HG03025 (cell line): Measurements from ENCODE around the gene PEAK1.
A peak's percentile ranks its signal among the peaks of the same experiment; 100 is the strongest.

Experiments
- ATAC-seq: cut with Tn5 transposase; IDR thresholded peaks from one replicate; pipeline ENCODE4 v1.9.1; 2021; ENCODE audit warnings: mild to moderate bottlenecking, moderate library complexity; ENCODE audit not compliant: unreplicated experiment, low FRiP score

Gene PEAK1

DNA sequence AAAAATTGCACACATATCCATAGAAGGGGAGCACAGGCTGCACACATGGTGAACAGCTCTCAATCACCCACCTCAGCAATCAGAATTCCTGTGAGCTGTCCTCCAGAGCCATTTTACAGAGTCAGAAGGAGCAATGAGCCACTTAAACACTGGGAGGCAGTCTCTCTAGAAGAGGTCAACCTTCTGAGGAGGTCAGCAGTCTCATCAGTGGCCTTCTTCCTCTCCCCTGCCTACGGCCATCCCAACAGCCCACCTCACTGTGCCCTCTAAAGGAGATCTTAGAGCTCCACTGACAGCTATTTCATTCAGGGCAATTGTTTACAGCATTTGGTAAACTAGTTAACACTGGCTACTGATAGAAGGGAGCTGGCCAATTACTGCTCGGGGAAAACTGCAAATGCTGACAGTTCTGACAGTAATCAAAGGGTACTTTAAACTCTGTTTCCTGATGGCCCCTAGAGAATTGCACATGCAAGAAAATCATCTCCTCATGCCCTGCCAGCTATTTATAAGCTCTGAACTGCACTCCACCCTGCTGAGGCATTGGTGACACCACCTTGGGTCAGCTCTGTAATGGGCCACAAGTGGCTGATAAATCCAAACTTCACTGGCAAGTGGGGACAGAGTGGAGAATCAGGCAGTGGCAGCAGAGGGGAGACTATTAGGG is 306.9 kb downstream of the PEAK1 start:
- no peak for ATAC-seq

DNA sequence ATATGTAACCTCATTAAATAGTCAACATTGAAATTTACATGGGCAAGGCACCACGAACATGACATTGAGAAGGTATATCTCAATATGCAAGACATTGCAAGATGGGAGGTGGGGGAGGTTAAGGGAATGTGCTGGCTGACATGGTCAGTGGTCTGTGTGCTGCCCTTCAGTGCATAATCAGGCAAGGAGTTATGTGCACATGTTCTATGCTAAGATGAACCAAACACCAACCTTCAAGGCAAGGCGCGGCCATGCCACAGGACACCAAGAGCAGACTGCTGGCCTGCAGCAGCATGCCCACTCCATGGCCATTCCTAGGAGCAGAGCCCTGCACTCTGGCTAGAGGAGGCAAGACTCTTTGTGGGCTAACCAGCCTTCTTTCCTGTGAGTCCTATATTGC is 308.1 kb downstream of the PEAK1 start:
- ATAC-seq, result no peak

DNA sequence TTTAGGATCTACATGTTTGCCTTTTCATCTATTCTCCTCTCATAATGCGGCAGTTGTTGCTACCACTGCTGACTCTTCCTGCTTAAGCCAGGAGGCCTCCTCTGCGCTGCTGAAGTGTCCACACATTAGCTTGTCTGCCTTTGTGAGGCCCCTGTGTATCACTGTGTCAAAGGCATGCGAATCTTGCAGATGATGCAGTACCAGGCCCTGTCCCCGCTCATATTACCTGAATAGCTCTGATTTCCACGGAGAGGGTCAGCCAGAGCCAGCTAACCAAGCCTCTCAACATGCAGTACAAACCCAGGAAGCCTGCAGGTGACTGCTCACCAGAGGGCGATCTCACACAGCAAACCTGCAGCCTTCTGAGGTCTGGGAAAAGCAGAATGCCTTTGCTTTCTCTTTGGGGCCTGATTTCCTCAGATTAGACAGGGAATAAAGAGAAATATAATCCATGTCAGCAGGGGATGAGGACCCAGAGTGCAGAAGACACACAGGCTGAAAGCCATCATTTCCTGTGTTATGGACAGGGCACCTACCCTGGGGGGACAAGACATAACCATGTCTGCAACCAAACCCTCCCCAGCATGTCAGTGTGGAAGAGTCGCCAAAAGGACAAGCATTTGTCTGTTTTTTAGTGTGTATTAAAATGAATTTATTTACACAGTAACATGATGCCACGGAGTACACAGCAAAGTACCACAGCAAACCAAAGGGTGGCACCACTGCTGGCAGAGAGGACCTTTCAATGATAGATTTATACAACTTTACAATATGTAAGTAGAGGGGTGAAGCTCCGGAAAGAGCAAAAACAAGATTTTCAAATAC is 312.2 kb downstream of the PEAK1 start:
- ATAC-seq, result no peak

DNA sequence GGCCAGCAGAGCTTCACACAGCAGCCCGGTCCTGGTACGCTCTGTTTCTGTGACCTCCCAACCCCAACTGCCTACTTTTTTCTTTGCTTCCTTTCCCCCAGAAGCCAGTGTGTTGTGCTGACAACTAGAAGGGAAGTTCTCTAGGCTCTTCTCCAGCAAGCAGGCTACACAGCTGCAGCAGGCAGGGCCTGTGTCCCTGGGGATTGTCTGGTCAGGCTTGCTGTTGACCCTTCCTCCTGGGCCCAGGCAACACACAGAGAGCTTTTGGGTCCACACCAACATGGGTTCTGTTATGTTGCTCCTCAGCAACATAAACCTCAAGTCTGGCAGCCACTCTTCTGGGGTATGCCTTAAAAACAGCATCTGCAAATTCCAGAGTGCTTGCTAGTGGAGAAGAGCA is 312.8 kb downstream of the PEAK1 start:
- no peak for ATAC-seq

DNA sequence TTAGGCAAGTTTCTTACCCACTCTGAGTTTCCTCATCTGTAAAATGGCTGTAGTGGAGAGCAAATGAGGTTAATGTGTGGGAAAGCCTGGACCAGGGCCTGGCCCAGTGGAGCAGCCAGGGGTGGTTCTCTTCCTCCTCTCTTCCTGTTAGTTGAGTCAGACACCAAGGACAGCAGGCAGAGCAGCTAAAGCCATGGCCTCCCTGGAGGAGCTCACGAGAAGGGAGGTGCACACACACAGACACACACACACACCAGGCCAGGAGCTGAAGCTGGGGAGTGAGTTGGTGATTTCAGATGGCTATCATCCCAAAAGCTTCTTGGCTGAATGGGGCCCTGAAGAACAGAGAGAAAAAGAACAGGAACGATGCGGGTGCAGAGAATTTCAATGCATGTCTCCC is 315.7 kb downstream of the PEAK1 start:
- no peak for ATAC-seq

DNA sequence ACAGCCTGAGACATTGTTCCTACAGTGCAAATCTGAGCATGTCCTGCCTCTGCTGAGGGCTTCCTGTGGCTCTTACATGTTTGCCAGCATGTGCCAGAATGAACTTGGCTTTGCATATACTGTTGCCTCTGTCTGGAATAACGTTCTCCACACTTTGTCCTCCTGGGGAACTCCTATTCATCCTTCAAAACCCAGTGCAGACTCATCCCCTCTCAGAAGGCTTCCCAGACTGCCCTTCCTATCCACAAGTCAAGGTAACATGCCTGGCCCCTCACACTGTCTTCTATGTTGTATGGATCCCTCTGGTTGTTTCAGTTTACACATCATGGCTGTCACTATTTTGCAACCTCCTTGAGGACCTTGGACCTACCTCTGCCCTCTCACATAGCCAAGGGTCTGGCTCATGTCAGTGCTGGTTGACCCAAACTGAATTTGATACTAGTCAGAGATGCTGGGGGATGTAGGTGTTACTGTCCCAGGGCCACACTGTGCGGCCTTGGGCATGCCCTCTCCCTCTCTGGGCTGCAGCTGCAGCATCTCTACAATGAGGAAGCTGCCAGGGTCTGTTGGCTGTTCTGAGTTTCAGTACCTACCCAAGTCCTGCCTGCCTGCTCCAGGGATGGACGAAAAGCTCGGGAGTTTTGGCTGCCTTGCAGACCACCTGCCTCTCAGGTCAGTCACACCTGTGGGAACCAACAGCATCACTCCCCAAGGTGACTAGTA is 320.0 kb downstream of the PEAK1 start:
- ATAC-seq, result no peak

DNA sequence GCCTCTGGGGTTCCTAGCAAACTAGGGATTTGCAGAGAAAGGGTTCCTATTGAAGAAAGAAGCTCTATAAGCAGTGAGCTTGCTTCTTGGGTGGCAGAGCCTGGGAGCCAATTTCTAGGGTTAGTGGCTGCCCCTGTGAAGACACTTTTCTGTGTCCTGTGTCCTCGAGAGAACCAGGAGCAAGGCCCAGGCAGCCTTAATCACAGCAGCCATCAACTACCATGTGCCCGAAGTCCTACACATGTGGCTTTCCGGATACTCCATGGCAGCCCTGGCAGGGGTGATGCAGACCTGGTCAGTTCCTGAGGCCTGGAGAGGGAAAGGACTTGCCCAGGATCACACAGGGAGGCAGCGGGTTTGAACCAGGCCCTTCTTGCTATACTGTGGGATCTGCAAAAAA is 321.3 kb downstream of the PEAK1 start:
- no peak for ATAC-seq

DNA sequence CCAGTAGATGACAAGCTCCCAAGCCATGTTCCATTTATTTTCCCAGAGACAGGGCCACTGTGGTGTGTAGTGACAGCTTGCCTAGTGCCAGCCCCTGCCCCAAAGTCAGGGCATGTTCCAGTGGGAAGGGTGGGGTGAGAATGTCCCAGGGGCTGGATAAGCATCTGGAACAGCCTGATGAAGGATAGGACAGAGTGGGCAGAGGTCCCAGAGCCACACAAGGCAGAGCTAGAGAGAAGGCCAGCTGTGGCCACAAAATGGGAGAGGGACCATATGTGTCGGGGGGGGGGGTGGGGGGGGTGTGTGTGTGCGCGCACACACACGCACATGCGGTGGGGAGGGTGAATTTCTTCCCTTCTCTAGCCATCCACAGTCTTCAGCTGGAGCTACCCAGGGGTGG is 322.0 kb downstream of the PEAK1 start:
- no peak for ATAC-seq

DNA sequence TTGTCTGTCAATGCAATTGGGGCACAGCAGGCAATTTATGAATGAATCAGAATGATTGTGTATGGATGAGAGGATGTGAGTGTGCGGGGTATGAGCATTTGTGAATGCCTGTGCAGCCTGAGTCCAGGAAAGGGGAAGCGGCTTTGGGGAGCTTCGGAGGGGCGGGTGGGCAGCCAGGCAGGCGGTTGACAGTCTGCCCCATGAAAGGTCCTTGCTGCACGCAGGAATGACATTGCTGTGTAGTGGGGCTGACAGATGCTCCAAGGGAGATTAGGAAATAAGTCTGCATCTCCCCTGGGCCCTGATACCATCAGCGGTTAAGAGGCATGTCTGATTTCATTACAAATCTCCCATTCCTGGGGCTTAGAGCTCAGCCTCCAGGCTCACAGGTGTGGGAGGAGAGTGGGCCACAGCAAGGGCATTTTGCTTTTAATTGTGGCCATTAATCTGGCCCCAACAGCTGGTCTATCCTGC is 322.6 kb downstream of the PEAK1 start:
- ATAC-seq, result no peak

DNA sequence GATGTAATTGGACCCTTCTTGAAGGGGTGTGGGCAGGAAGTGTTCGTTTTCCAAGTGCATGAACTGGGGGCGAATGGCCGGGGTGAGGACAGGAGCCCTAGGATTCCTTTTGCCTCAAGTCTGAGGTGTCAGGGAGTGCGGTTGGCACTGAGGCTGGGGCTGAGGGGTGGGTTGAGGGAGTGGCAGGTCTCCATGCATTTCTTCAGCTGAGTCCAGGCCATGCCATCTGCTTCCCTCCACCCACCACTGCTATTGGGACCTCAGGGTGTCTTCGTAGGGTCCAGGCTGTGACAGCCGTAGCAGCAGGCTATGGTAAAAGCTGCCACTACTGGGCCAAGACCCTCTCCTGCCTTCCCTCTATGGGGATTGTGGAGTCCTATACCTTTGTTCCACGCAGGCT is 323.4 kb downstream of the PEAK1 start:
- no peak for ATAC-seq

DNA sequence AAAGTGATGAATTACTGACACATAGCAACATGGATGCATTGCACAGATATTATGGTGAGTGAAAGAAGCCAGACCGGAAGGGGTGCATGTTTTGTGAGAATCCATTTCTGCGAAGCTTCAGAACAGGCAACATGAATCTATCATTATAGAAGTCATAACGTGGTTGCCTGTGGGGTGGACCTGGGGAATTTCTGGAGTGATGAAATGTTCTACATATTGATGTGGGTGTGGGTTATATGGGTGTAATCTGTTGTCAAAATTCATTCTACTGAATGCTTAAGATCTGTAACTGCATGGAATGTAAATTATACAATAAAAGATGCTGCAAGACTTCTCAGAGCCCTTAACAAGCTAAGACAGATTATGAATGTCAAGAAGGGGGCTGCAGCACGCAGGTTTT is 323.8 kb downstream of the PEAK1 start:
- no peak for ATAC-seq

DNA sequence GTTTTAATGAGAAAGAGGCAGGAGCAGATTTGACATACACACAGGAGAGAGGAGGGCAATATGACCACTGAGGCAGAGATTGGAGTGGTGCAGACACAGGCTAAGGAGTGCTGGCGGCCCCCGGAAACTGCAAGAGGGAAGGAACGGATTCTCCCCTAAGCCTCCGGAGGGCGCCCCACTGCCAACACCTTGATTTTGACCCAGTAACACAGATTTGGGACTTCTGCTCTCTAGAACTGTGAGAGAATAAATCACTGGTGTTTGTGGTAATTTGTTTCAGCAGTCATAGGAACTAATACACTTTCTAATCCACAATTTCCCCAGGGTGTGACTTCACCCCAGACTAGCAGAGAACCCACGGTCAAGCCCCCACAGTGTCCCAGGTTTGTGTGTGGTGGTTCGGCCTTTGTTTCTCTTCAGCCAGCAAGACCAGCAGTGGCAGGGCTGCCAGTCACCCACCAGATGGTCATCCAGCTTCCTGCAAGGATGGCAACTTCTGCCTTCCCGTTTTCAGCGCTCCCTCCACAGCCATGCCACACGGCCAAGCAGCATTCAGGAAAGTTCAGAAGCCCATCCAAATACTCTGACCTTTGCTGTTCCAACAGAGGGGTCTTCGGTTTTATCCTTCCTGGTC is 325.4 kb downstream of the PEAK1 start:
- no peak for ATAC-seq

DNA sequence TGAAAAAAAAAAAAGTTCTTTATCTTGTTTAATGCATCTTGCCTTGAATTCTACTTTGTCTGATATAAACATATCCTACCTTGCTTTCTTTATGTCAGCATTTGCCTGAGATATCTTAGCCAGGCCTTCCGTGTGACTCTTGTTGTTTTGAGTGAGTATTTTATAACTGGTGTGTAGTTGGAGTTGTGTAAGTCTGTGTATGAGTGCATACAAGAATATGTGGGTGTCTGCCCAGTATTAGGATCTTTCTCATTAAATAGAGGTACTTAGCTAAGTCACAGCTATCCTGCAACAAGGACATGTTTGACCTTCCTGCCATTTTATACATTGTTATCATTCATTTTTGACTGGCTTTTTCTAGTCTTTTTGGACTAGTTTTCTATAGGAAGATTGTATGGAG is 326.5 kb downstream of the PEAK1 start:
- no peak for ATAC-seq

DNA sequence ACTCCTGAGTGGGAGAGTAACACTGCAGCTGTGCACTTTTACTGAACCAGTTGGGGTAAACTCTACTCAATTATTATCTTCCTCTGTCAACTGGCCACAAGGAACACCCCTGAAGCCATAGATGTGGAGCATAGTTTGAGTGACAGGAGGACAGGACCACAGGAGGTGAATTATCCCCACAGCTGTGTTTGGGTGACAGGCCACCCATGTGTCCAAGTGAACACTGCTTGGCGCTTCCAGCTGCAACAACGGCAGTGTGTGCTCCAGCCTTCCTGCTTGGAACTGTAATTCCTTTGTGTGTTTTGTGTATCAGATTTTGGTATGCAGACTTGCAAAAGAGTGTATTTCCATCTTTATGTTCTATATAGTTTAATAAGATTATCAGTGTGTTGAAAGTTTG is 328.8 kb downstream of the PEAK1 start:
- no peak for ATAC-seq

DNA sequence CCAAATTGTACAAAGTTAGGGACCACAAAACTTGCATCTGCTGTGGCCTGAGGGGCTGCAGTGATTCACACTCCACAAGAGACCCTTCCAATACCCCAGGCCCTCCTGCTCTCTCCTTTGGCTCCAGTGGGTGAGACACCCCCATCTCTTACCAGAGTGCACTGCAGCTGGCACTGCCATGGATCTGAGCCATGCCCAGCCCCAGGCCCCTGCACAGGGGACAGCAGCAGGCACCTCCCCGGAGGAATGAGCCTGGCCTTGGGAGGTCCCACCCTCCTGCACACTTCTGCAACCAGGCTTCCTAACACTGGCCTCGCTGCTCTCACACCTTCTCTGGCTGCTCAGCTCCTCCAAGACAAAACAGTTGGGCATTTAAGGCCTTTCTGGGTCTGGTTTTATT is 332.7 kb downstream of the PEAK1 start:
- no peak for ATAC-seq

DNA sequence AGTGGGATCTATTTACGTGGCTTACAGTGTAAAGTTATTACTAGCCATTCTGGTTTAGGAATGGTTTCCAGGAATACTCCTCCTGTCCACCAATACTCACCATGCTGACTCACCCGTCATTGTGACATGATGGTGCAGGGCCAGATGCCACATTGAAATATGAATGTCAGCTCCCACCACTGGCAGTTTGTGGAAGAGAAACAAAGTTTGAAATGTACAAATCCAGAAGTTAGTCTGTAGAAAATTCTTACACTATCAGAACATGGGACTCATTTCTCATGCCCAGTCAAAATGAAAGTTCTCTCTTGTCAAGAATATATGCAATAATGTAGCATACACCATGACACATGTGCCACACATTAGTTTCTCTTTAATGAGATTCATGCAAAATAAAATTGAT is 334.6 kb downstream of the PEAK1 start:
- no peak for ATAC-seq

DNA sequence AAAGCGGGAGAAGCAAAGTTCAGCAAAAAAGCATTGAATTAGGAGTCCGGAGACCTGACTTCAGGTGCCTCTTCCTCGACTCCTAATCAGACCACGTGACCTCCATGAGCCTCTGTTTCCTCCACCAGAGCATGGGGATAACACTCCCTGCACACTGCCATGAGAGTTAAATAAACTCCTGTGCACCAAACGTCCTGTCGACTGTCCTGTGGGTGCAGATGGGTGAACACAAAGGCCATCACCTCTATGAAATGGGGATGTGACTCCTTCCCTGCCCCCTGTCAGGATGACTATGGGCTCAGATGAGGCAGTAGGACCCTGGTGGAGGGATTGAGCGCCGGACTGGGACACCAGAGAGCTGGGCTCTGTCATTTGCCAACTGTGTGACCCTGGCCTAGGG is 335.5 kb downstream of the PEAK1 start:
- ATAC-seq, result no peak

DNA sequence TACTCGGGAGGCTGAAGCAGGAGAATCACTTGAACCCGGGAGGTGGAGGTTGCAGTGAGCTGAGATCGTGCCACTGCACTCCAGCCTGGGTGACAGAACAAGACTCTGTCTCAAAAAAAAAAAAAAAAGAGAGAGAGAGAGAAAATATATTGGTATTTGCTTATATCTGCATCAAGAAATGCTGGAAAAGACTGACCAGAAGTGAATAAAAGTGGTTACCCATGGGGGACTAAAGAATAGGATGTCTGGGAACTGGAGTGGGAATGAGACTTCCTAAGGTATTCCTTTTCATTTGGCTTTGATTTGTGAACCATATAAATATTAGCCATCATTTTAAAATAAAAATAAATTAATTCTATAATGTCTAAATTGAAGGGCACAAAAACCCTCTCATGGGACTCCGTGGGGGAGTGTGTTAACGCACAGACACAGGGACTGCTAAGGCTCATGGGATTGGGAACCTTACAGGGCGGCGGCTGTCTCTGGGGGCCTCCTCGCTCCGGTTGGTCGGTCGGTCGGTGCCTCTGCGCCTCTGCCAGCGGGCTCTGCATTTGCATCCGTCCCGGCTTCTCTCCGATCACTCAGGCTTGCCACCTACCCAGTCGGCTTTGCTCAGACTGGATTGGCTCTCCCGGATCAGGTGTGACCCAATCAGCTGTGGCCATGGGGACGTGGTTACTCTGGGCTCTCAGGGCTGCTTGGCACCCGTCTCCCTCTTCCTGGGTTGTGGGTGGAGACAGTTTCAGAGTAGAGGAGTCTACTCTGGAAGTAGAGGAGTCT is 336.3 kb downstream of the PEAK1 start:
- peak; percentile 85 for ATAC-seq

DNA sequence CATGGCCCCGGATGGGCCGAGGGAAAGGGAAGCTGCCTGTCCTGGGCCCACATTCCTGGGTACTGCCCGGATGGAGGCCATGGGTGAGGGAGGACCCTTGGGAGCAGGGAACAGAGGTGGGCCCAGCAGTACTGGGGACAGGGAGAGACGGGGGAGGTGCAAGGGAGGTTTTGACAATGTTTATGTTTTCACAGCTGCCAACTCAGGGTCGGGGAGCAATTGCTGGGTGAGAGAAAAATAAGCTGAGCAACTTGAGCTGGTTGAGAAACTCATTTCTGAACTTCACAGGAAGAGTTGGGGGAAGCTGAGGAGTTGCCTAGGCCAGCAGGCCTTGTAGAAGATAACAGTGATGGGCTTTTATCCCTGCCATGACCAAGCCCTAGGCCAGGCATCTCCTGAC is 337.9 kb downstream of the PEAK1 start:
- no peak for ATAC-seq

DNA sequence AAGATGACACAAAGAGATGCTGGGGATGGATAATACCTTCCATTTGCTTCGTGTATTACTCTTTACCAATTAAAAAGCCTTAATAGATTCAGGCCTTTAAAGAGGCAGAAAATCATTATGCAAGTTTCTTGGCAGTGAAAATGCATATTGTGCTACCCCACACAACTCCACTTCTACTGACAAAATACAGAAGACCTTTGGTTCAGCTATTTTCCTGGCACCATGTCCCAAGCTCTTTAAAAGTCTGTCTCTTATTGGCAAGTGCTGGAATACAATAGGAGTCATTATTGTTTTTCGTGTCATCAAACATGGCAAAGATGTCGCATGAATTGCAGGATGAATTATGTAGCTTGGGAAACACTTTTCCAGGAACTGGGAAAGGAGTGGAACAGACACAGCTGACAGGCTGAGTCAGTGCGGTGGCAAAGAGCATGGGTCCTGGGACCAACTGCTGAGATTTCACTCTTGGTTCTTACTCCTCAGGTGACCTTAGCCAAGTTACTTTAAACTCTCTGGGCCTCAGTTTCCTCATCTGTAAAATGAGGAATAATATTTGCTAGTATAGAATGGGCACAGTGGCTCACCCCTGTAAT is 343.5 kb downstream of the PEAK1 start:
- no peak for ATAC-seq
